CD14-positive monocyte (primary cell): ENCODE results near the gene PRRX2. TPM values are rescaled to one million over a fixed set of nuclear protein-coding genes. Genes with fewer than 3 reads are reported as not detected.

ENCODE experiments used
- DNase-seq, 3 donors: peaks; one replicate each; pipeline ENCODE4 v3.0.0-alpha.2; 2011 to 2022
- H2AFZ ChIP-seq: 2 replicates; pipeline ENCODE4 v1.6.0; 2012; ENCODE audit warnings: mild to moderate bottlenecking, low read depth, low read length, inconsistent platforms; ENCODE audit not compliant: insufficient read depth, poor library complexity, severe bottlenecking
- H3K27ac ChIP-seq, 2 donors: 1 replicate in 1 of 2; 2 replicates in 1 of 2; pipeline ENCODE4 v1.5.1; 2012 to 2013; ENCODE audit warnings: low read length in 2 of 2, control low read depth in 1 of 2, inconsistent platforms in 1 of 2, low read depth in 1 of 2, mild to moderate bottlenecking in 1 of 2
- H3K27me3 ChIP-seq, 2 donors: one replicate each; pipeline versions ENCODE4 v1.6.0 to v1.6.1; 2011 to 2013; ENCODE audit warnings: low read length in 2 of 2; ENCODE audit not compliant: control insufficient read depth in 2 of 2, insufficient read depth in 2 of 2
- H3K36me3 ChIP-seq, 2 donors: replicated peaks in 1 of 2; 1 replicate in 1 of 2; 2 replicates in 1 of 2; pipeline versions ENCODE4 v1.5.1 to v1.6.1; 2012 to 2013; ENCODE audit warnings: low read length in 2 of 2, control low read depth in 1 of 2, inconsistent platforms in 1 of 2, mild to moderate bottlenecking in 1 of 2; ENCODE audit not compliant: insufficient read depth in 2 of 2, control insufficient read depth in 1 of 2
- H3K4me1 ChIP-seq, 2 donors: 1 replicate in 1 of 2; 2 replicates in 1 of 2; pipeline versions ENCODE4 v1.5.1 to v1.6.1; 2012 to 2013; ENCODE audit warnings: low read length in 2 of 2, control low read depth in 1 of 2, inconsistent platforms in 1 of 2, mild to moderate bottlenecking in 1 of 2, moderate library complexity in 1 of 2; ENCODE audit not compliant: insufficient read depth in 2 of 2, control insufficient read depth in 1 of 2
- H3K4me2 ChIP-seq: replicated peaks from 2 replicates; pipeline ENCODE3; 2012; ENCODE audit warnings: low read length, moderate library complexity, mild to moderate bottlenecking; ENCODE audit not compliant: poor library complexity, severe bottlenecking; ENCODE audit errors: extremely low read depth
- H3K4me3 ChIP-seq, 3 experiments: fragments of 200-600 bp in 1 of 3; sonication (generic) in 1 of 3; replicated peaks in 1 of 3; 1 replicate in 2 of 3; 2 replicates in 1 of 3; pipeline ENCODE4 v1.5.1; 2011 to 2013; ENCODE audit warnings: low read length in 3 of 3, mild to moderate bottlenecking in 3 of 3, control low read depth in 2 of 3, low read depth in 2 of 3, inconsistent platforms in 1 of 3, moderate library complexity in 1 of 3
- H3K79me2 ChIP-seq: 2 replicates; pipeline ENCODE4 v1.6.0; 2012; ENCODE audit warnings: mild to moderate bottlenecking, control low read depth, inconsistent platforms, low read length, moderate library complexity; ENCODE audit not compliant: insufficient read depth
- H3K9ac ChIP-seq: 2 replicates; pipeline ENCODE4 v1.6.0; 2017; ENCODE audit warnings: low read length, mild to moderate bottlenecking; ENCODE audit not compliant: insufficient read depth, poor library complexity, severe bottlenecking
- H3K9me3 ChIP-seq, 2 donors: replicated peaks in 1 of 2; 1 replicate in 1 of 2; 2 replicates in 1 of 2; pipeline versions ENCODE4 v1.5.1 to v1.6.1; 2012 to 2013; ENCODE audit warnings: low read length in 2 of 2, control low read depth in 1 of 2; ENCODE audit not compliant: control insufficient read depth in 1 of 2, insufficient read depth in 1 of 2
- H4K20me1 ChIP-seq: 2 replicates; pipeline ENCODE4 v1.6.0; 2012; ENCODE audit warnings: mild to moderate bottlenecking, low read length, control low read depth, moderate library complexity; ENCODE audit not compliant: insufficient read depth
- H3K27ac Mint-ChIP-seq, 7 donors: one replicate each; pipeline ENCODE4 v1.8.0; 2020; ENCODE audit warnings: mild to moderate bottlenecking in 7 of 7, mixed read lengths in 7 of 7, moderate library complexity in 6 of 7, inconsistent platforms in 2 of 7
- H3K27me3 Mint-ChIP-seq, 3 donors: one replicate each; pipeline ENCODE4 v1.8.0; 2021 to 2022; ENCODE audit warnings: low read depth in 3 of 3, mild to moderate bottlenecking in 3 of 3, mixed read lengths in 3 of 3, moderate library complexity in 3 of 3, inconsistent platforms in 1 of 3
- H3K36me3 Mint-ChIP-seq, 2 donors: one replicate each; pipeline ENCODE4 v1.8.0; 2020; ENCODE audit warnings: mixed read lengths in 2 of 2, inconsistent platforms in 1 of 2, mild to moderate bottlenecking in 1 of 2
- H3K4me1 Mint-ChIP-seq: one replicate; pipeline ENCODE4 v1.8.0; 2020; ENCODE audit warnings: mild to moderate bottlenecking, mixed read lengths
- H3K4me3 Mint-ChIP-seq, 2 donors: one replicate each; pipeline ENCODE4 v1.8.0; 2020; ENCODE audit warnings: mild to moderate bottlenecking in 2 of 2, mixed read lengths in 2 of 2, moderate library complexity in 1 of 2
- H3K9me3 Mint-ChIP-seq, 7 donors: one replicate each; pipeline ENCODE4 v1.8.0; 2020 to 2022; ENCODE audit warnings: mixed read lengths in 7 of 7, mild to moderate bottlenecking in 6 of 7, moderate library complexity in 6 of 7, inconsistent platforms in 2 of 7
- WGBS: methylation state at CpG from one replicate; pipeline ENCODE4 v1.1.5; 2013; ENCODE audit warnings: missing lambda C conversion rate; ENCODE audit not compliant: insufficient coverage; 5-methylcytosine and 5-hydroxymethylcytosine counted together
- intact Hi-C, 2 donors: fragments of 100-400 bp; cut with micrococcal nuclease; formaldehyde crosslinking; loops; one replicate each; pipeline versions ENCODE4 v1.15.0 to v1.15.1; 2023
- polyA plus RNA-seq, 3 donors: library from polyadenylated mRNA; depleted of rRNA in 1 of 3; unstranded in 2 of 3; stranded (reverse) in 1 of 3; fragments of 300-500 nt in 2 of 3; fragments of >200 nt in 1 of 3; fragmentation: Illumina TruSeq in 2 of 3; gene quantifications; 1 replicate in 2 of 3; 2 replicates in 1 of 3; pipeline ENCODE4 v1.2.3, GENCODE V29; 2012 to 2021
- TF ChIP-seq, protein P1 (sequence below): fragments of 200-600 bp; IDR thresholded peaks from one replicate; pipeline ENCODE4 v1.8.0; 2022; ENCODE audit warnings: antibody characterized with exemption, mild to moderate bottlenecking

Gene PRRX2
- polyA plus RNA-seq, 3 donors: not detected

DNA sequence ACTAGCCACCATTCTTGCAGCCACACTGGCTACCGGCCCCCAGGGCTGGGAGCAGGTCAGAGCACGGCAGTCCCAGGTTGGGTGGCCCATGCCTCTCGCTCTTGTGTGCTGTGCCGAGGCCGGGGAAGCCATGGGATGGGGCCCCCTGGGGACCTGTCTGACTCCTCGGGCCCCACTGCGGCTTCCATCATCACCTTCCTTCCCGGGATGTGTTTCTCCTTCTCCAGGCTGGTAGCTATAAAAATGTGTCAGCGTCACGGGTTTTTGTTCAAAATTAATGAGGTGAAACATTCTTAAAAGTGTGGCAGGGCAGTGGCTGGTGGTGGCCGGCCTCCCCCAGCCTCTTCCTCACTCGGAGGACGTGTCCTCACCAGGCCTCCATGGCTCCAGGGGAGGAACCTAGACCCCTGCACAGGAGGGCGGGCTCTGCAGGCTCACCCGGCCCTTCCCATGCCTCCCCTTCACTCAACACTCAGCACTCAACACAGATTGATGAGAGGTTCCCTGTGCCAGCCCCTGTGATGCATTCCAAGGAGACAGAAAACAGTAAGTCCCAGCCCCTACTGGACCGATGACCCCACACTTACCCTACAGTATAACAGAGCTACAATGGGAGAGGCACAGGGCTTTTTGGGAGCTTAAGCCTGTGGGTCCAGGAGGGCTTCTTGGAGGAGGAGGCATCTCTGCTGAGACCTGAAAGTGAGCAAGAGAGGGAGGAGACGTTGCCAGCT is 44.2 kb downstream of the PRRX2 start:
- no peak for DNase-seq
- Histone ChIP-seq H3K4me1 (peaks cover 5 to 10% of the 10 kb centered on the region in 2 donors), H3K9me3 (no peaks in the 10 kb centered on the region), H3K4me2 (no peak overlapping the region), H4K20me1 (no peaks in the 10 kb centered on the region), H3K79me2 (no peaks in the 10 kb centered on the region), H3K27me3 (peaks cover 3 to 28% of the 10 kb centered on the region in 2 donors), H3K36me3 (no peaks in the 10 kb centered on the region), H2AFZ (no peak overlapping the region), H3K9ac (no peak overlapping the region), H3K27ac (no peak overlapping the region), H3K4me3 (no peak overlapping the region)
- intact Hi-C loops: no loop called here
- Mint-ChIP-seq H3K27me3 (peaks cover 15 to 41% (median 25%) of the 10 kb centered on the region in 3 donors), H3K4me1 (peaks cover 14% of the 10 kb centered on the region), H3K4me3 (peak overlapping the region in 1 of 2 donors; percentile 39), H3K36me3 (no peaks in the 10 kb centered on the region), H3K27ac (no peak overlapping the region), H3K9me3 (peaks cover 0 to 1% (median 0%) of the 10 kb centered on the region in 7 donors)
- WGBS: 87% methylated on average over 8 of the region's 17 CpGs
- TF ChIP-seq, protein P1, sequence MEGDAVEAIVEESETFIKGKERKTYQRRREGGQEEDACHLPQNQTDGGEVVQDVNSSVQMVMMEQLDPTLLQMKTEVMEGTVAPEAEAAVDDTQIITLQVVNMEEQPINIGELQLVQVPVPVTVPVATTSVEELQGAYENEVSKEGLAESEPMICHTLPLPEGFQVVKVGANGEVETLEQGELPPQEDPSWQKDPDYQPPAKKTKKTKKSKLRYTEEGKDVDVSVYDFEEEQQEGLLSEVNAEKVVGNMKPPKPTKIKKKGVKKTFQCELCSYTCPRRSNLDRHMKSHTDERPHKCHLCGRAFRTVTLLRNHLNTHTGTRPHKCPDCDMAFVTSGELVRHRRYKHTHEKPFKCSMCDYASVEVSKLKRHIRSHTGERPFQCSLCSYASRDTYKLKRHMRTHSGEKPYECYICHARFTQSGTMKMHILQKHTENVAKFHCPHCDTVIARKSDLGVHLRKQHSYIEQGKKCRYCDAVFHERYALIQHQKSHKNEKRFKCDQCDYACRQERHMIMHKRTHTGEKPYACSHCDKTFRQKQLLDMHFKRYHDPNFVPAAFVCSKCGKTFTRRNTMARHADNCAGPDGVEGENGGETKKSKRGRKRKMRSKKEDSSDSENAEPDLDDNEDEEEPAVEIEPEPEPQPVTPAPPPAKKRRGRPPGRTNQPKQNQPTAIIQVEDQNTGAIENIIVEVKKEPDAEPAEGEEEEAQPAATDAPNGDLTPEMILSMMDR: no peak

DNA sequence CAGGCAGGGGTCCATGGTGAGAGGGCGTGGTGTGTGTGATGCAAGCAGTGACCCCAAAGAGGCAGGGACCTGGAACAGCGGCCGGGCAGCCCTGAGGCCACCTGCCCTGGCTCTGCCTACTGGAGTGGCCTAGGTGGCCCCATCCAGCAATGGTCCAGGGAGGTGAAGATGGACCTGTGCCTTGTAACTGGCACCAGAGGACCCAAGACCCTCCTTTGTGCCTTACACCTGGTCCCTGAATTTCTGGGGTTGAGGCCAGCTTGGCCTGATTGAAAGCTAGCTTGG is 44.7 kb downstream of the PRRX2 start:
- intact Hi-C loops: no loop called here
- Histone ChIP-seq H3K4me3 (no peak overlapping the region), H3K9ac (no peak overlapping the region), H3K4me2 (no peak overlapping the region), H3K27ac (no peak overlapping the region), H4K20me1 (no peaks in the 10 kb centered on the region), H3K4me1 (peaks cover 5 to 10% of the 10 kb centered on the region in 2 donors), H3K79me2 (no peaks in the 10 kb centered on the region), H3K36me3 (no peaks in the 10 kb centered on the region), H3K27me3 (peaks cover 3 to 28% of the 10 kb centered on the region in 2 donors), H2AFZ (no peak overlapping the region), H3K9me3 (no peaks in the 10 kb centered on the region)
- TF ChIP-seq, protein P1: no peak
- peak overlapping the region in 1 of 2 donors; percentile 39 for H3K4me3 Mint-ChIP-seq
- no peak overlapping the region for H3K27ac Mint-ChIP-seq
- H3K36me3 Mint-ChIP-seq: no peaks in the 10 kb centered on the region
- 90% methylated on average over 3 of the region's 3 CpGs for WGBS
- H3K9me3 Mint-ChIP-seq: peaks cover 0 to 1% (median 0%) of the 10 kb centered on the region in 7 donors
- H3K27me3 Mint-ChIP-seq: peaks cover 15 to 45% (median 25%) of the 10 kb centered on the region in 3 donors
- H3K4me1 Mint-ChIP-seq: peaks cover 19% of the 10 kb centered on the region
- no peak for DNase-seq
